VCaP (cell line): ENCODE measurements around the gene DCDC2.
"Not testable (repeated sequence)": the region's sequence is repeated elsewhere in the genome, so short reads cannot be mapped to it uniquely, and the experiment has no call there.

Source experiments
- H3K27ac ChIP-seq: fragments of 450-650 bp; 2 replicates; pipeline ENCODE4 v1.5.1; 2017
- CTCF ChIP-seq: fragments of 450-650 bp; conservative IDR thresholded peaks from 2 replicates; pipeline ENCODE4 v1.5.1; 2017; ENCODE audit warnings: mild to moderate bottlenecking, moderate library complexity

The DCDC2 gene

GRCh38 chr6:24253360-24253759 lies 104.5 kb downstream of the DCDC2 start:
- no peak for TF ChIP-seq CTCF
- no peak overlapping the region for H3K27ac ChIP-seq

GRCh38 chr6:24252280-24252679 lies 105.6 kb downstream of the DCDC2 start:
- H3K27ac ChIP-seq, result no peak overlapping the region
- TF ChIP-seq CTCF, result no peak

GRCh38 chr6:24251339-24251738 lies 106.5 kb downstream of the DCDC2 start:
- no peak for TF ChIP-seq CTCF

GRCh38 chr6:24249926-24250325 lies 107.9 kb downstream of the DCDC2 start:
- TF ChIP-seq CTCF, result no peak
- H3K27ac ChIP-seq, result no peak overlapping the region

More at GRCh38 chr6:24251339-24251738, 106.5 kb downstream of the DCDC2 start:
- no peak overlapping the region for H3K27ac ChIP-seq

- no peak for TF ChIP-seq CTCF
Observed at GRCh38 chr6:24245275-24245674, 112.6 kb downstream of the DCDC2 start.

GRCh38 chr6:24242924-24243323 lies 114.9 kb downstream of the DCDC2 start:
- H3K27ac ChIP-seq, result no peak overlapping the region
- TF ChIP-seq CTCF, result no peak

More at GRCh38 chr6:24245275-24245674, 112.6 kb downstream of the DCDC2 start:
- no peak overlapping the region; the same call in 1 of the 2 replicates for H3K27ac ChIP-seq

- H3K27ac ChIP-seq, result not testable (repeated sequence)
Observed at GRCh38 chr6:24241779-24242178, 116.1 kb downstream of the DCDC2 start.

- H3K27ac ChIP-seq, result no peak overlapping the region
- TF ChIP-seq CTCF, result no peak
Observed at GRCh38 chr6:24240943-24241342, 116.9 kb downstream of the DCDC2 start.
